Sigmoid colon (tissue), 7 donors: ENCODE data around the gene DPCD. TPM values are rescaled to one million over a fixed set of nuclear protein-coding genes. Genes with fewer than 3 reads are reported as not detected.
A peak's percentile ranks its signal among the peaks of the same experiment; 100 is the strongest.

Experiments used
- DNase-seq: peaks from one replicate; pipeline ENCODE4 v3.0.0-alpha.2; 2019
- H3K27ac ChIP-seq, 4 donors: fragments of 200-600 bp; sonication (generic); one replicate each; pipeline ENCODE4 v1.5.1; 2016 to 2019; ENCODE audit warnings: mild to moderate bottlenecking in 1 of 4
- H3K27me3 ChIP-seq, 3 donors: fragments of 200-600 bp; sonication (generic); one replicate each; pipeline ENCODE4 v1.5.1; 2019; ENCODE audit warnings: mild to moderate bottlenecking in 1 of 3
- H3K36me3 ChIP-seq, 4 donors: fragments of 200-600 bp; sonication (generic); one replicate each; pipeline ENCODE4 v1.5.1; 2016 to 2019
- H3K4me1 ChIP-seq, 4 donors: fragments of 200-600 bp; sonication (generic); one replicate each; pipeline ENCODE4 v1.5.1; 2017 to 2019
- H3K4me3 ChIP-seq, 4 donors: fragments of 200-600 bp; sonication (generic); one replicate each; pipeline ENCODE4 v1.5.1; 2017 to 2019; ENCODE audit warnings: mild to moderate bottlenecking in 2 of 4, moderate library complexity in 1 of 4
- H3K9me3 ChIP-seq, 4 donors: fragments of 200-600 bp in 3 of 4; sonication (generic) in 3 of 4; one replicate each; pipeline versions ENCODE4 v1.5.1 to v1.6.1; 2013 to 2019
- EP300 ChIP-seq, 4 donors: sonication (generic); formaldehyde crosslinking; IDR thresholded peaks; one replicate each; pipeline ENCODE4 v1.6.1; 2017; ENCODE audit warnings: antibody characterized with exemption in 4 of 4
- POLR2A ChIP-seq, 2 donors: fragments of 450-650 bp; IDR thresholded peaks; one replicate each; pipeline ENCODE4 v1.6.1; 2016; ENCODE audit warnings: antibody characterized with exemption in 2 of 2, mild to moderate bottlenecking in 2 of 2, moderate library complexity in 2 of 2
- POLR2AphosphoS5 ChIP-seq, 4 donors: sonication (generic); formaldehyde crosslinking; IDR thresholded peaks; one replicate each; pipeline ENCODE4 v1.6.1; 2017; ENCODE audit warnings: antibody characterized with exemption in 4 of 4
- WGBS, 2 donors: extraction: QIAGEN DNeasy Blood & Tissue Kit; methylation state at CpG; one replicate each; pipeline ENCODE4 v1.1.7; 2013; 5-methylcytosine and 5-hydroxymethylcytosine counted together
- intact Hi-C: fragments of 100-400 bp; cut with DNase I; formaldehyde crosslinking; loops from one replicate; pipeline ENCODE4 v1.15.1; 2023
- polyA plus RNA-seq, 3 donors: library from polyadenylated mRNA; stranded (reverse); fragments of 200-250 nt; gene quantifications; one replicate each; pipeline ENCODE4 v1.2.3, GENCODE V29; 2013
- total RNA-seq, 4 donors: library from RNA; depleted of rRNA; stranded (reverse); fragments of >200 nt; gene quantifications; one replicate each; pipeline ENCODE4 v1.1.0, GENCODE V29; 2016
- TF ChIP-seq, protein P1 (sequence below), 4 experiments: fragments of 450-650 bp in 3 of 4; fragments of 200-600 bp in 1 of 4; IDR thresholded peaks; one replicate each; pipeline ENCODE4 v1.5.1; 2016 to 2019; ENCODE audit warnings: antibody characterized with exemption in 4 of 4, mild to moderate bottlenecking in 3 of 4, moderate library complexity in 2 of 4
- donor health status: healthy with polysubstance abuse.
- donor health status: Bipolar disorder and iron deficiency.
- donor health status: healthy.

DPCD gene
- total and polyA plus RNA-seq, 7 donors: 13.2 to 80.2 (median 25.7) TPM

- 94 to 96% methylated on average over 2 of the region's 2 CpGs for WGBS, 2 donors
- Histone ChIP-seq H3K27ac (no peak overlapping the region), H3K4me1 (peaks cover 0 to 4% (median 0%) of the 10 kb centered on the region in 4 donors), H3K9me3 (no peaks in the 10 kb centered on the region), H3K4me3 (no peak overlapping the region), H3K27me3 (peaks cover 0 to 27% (median 14%) of the 10 kb centered on the region in 3 donors), H3K36me3 (peaks cover 0 to 22% (median 6%) of the 10 kb centered on the region in 4 donors)
- intact Hi-C loops: no loop called here
- DNase-seq: no peak
- TF ChIP-seq POLR2AphosphoS5 (IDR thresholded peaks at IDR 0.05) (no peak), EP300 (IDR thresholded peaks at IDR 0.05) (no peak), POLR2A (IDR thresholded peaks at IDR 0.05) (no peak)
- TF ChIP-seq, protein P1, sequence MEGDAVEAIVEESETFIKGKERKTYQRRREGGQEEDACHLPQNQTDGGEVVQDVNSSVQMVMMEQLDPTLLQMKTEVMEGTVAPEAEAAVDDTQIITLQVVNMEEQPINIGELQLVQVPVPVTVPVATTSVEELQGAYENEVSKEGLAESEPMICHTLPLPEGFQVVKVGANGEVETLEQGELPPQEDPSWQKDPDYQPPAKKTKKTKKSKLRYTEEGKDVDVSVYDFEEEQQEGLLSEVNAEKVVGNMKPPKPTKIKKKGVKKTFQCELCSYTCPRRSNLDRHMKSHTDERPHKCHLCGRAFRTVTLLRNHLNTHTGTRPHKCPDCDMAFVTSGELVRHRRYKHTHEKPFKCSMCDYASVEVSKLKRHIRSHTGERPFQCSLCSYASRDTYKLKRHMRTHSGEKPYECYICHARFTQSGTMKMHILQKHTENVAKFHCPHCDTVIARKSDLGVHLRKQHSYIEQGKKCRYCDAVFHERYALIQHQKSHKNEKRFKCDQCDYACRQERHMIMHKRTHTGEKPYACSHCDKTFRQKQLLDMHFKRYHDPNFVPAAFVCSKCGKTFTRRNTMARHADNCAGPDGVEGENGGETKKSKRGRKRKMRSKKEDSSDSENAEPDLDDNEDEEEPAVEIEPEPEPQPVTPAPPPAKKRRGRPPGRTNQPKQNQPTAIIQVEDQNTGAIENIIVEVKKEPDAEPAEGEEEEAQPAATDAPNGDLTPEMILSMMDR (IDR thresholded peaks at IDR 0.05): no peak
Measured at GRCh38 chr10:101557541-101557940, 30.6 kb upstream of the DPCD start.

DNA sequence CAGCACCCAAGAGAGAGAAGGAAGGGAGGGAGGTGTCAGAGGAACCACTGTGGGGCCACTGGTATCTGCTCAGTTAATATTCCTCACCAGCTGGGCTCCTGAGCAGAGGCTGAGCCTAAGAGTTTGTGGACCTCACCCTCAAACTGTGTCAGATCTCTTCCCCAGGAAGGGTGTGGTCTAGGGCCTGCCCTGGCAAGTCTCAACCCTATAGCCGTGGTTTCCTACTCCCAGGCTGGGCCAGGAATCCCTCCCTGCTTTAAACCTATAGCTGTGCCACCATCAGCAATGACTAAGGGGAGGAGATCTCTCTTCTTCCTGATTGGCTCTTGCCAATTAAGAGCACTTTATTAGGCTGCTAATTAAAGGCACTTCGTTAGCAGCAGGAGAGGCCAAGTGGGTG, 29.9 kb upstream of the DPCD start:
- H3K4me1 ChIP-seq: peaks cover 0 to 4% (median 0%) of the 10 kb centered on the region in 4 donors
- DNase-seq: peak; percentile 33
- no peak for TF ChIP-seq POLR2AphosphoS5 (IDR thresholded peaks at IDR 0.05)
- no peak for TF ChIP-seq EP300 (IDR thresholded peaks at IDR 0.05)
- TF ChIP-seq, protein P1 (IDR thresholded peaks at IDR 0.05): no peak
- no peak for TF ChIP-seq POLR2A (IDR thresholded peaks at IDR 0.05)
- H3K4me3 ChIP-seq: no peak overlapping the region
- H3K27ac ChIP-seq: no peak overlapping the region
- intact Hi-C loops: no loop called here
- peaks cover 0 to 34% (median 18%) of the 10 kb centered on the region in 3 donors for H3K27me3 ChIP-seq
- WGBS, 2 donors: 49 to 63% methylated on average over 2 of the region's 2 CpGs
- H3K36me3 ChIP-seq: peaks cover 0 to 16% (median 2%) of the 10 kb centered on the region in 4 donors
- no peaks in the 10 kb centered on the region for H3K9me3 ChIP-seq

DNA sequence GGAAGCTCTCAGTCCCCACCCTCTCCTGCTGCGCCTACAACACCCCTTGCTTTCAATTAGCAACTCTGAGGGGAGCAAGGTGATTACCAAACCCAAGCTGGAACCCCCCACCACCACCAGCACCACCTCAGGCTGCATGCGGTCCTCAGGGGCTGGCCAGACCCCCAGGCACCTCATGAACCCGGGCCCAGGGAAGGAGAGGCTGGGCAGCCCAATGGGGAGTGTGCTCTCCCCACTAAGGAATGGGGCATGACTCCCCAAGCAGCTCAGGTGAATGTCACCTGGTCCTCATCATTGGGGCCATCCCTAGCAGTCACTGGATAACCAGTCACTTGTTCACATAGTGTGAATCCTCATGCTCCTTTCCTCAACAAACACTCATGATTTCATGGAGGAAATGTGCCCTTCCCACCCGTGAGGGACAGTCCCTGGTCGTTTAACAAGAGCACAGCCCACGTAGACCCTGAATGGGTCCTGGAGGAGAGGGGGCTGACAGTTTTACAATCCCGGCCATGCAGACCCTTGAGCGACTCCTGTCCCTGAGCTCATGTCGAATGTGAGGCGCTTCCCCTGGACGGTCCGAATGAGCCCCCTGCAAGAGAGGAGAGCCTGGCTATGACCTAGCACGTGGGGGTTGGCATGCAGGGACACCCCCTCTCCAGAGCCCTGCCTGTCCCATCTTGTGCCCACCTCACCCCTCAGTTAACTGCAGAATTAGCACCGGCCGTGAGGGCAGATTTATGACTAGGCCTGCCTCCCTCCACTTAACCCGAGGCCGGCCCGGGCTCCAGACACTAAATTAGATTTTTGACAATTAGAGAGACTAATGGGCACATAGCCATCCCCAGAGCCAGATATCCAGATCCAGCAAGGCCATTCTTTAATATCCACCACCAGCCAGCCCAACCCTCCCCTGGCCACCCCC, 29.2 kb upstream of the DPCD start:
- Histone ChIP-seq H3K4me3 (no peak overlapping the region), H3K27me3 (peaks cover 0 to 38% (median 21%) of the 10 kb centered on the region in 3 donors), H3K36me3 (peaks cover 0 to 8% (median 2%) of the 10 kb centered on the region in 4 donors), H3K9me3 (no peaks in the 10 kb centered on the region), H3K4me1 (peaks cover 0 to 4% (median 0%) of the 10 kb centered on the region in 4 donors), H3K27ac (no peak overlapping the region)
- TF ChIP-seq, protein P1 (IDR thresholded peaks at IDR 0.05): no peak
- TF ChIP-seq POLR2A (IDR thresholded peaks at IDR 0.05) (no peak), EP300 (IDR thresholded peaks at IDR 0.05) (no peak), POLR2AphosphoS5 (IDR thresholded peaks at IDR 0.05) (no peak)
- peak; percentile 53 for DNase-seq
- 66 to 69% methylated on average over 18 of the region's 18 CpGs for WGBS, 2 donors
- intact Hi-C loops: no loop called here

DNA sequence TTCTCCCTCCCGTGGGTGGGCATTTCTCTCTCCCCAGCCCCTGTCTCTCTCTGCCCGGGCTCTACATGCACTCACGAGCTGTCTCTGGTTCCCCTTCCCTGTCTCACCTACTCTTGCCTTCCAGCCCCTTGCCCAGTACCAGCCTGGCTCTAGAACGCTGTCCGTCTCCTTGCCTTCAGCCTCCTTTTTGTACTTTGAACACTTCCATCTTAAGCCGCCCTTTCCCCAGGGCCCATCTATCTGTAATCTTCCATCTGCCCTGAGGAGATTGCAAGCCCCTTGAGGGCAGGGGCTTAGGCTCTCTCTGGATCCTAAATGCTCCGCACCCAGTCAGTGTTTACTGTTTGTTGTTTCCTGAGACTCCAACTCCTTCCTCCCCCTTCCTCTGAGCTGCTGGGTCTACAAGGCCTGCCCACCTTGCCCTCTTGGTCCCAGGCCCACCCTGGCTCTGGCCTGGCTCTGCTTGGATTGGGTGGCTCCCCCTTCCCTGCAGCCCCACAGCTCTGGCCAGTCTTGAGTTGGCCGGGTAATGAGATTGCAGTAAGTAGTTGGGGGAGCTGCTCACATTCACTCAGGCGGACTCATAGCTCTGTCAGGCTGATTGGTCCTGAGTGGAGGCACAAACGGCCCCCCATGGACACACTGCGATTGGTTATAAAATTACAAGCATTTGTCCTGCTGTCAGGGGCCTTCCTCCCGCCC, 28.4 kb upstream of the DPCD start:
- H3K4me1 ChIP-seq: peaks cover 0 to 4% (median 0%) of the 10 kb centered on the region in 4 donors
- no peak overlapping the region for H3K4me3 ChIP-seq
- H3K27me3 ChIP-seq: peaks cover 0 to 44% (median 26%) of the 10 kb centered on the region in 3 donors
- no peak for TF ChIP-seq POLR2A (IDR thresholded peaks at IDR 0.05)
- no peak for TF ChIP-seq EP300 (IDR thresholded peaks at IDR 0.05)
- TF ChIP-seq, protein P1 (IDR thresholded peaks at IDR 0.05): no peak
- TF ChIP-seq POLR2AphosphoS5 (IDR thresholded peaks at IDR 0.05): no peak
- H3K9me3 ChIP-seq: no peaks in the 10 kb centered on the region
- 75 to 82% methylated on average over 12 of the region's 12 CpGs for WGBS, 2 donors
- DNase-seq: peak; percentile 29
- H3K27ac ChIP-seq: no peak overlapping the region
- intact Hi-C loops: no loop called here
- H3K36me3 ChIP-seq: peaks cover 0 to 4% (median under 1%) of the 10 kb centered on the region in 4 donors
